Endothelial cell of umbilical vein (primary cell): Measurements from ENCODE around the gene LCP1. TPM values are rescaled to one million over a fixed set of nuclear protein-coding genes. Genes with fewer than 3 reads are reported as not detected.

ENCODE experiments used
- BruUV-seq: library from RNA; stranded (reverse); fragments of 400-500 nt; replicated peaks from 2 replicates; lab custom pipeline; 2021; lab: Mats Ljungman, UMichigan
- CTCF ChIA-PET: fragments of 300-600, 350-600 bp; sonication (Branson Sonifier 250); formaldehyde crosslinking; loops from one replicate; lab custom pipeline; 2021; ENCODE audit warnings: antibody characterized with exemption, inconsistent platforms; lab: Charles Lee
- POLR2A ChIA-PET: fragments of 300-600, 350-600 bp; sonication (Branson Sonifier 250); formaldehyde crosslinking; loops from one replicate; lab custom pipeline; 2021; ENCODE audit warnings: antibody characterized with exemption, inconsistent platforms; lab: Charles Lee
- DNase-seq: peaks from one replicate; pipeline ENCODE4 v3.0.0-alpha.2; 2011; ENCODE audit warnings: low read depth, low spot score
- FAIRE-seq: peaks from 2 replicates; lab custom pipeline; 2011; peaks lifted over from hg19 to GRCh38; lab: Jason Lieb, UNC
- H2AFZ ChIP-seq: 2 replicates; pipeline ENCODE4 v1.6.0; 2012; ENCODE audit warnings: low read depth, low read length, control low read depth, inconsistent platforms
- H3K27ac ChIP-seq: 2 replicates; pipeline ENCODE4 v1.5.1; 2011; ENCODE audit warnings: low read depth, mild to moderate bottlenecking, control low read depth, low read length, moderate library complexity; ENCODE audit not compliant: insufficient read depth
- H3K27me3 ChIP-seq, 2 experiments: 2 replicates each; pipeline versions ENCODE4 v1.6.0 to v1.6.1; 2011; ENCODE audit warnings: low read length in 2 of 2, mixed read lengths in 1 of 2; ENCODE audit not compliant: control insufficient read depth in 2 of 2, insufficient read depth in 2 of 2
- H3K36me3 ChIP-seq, 2 experiments: 2 replicates in 1 of 2; 3 replicates in 1 of 2; pipeline ENCODE4 v1.5.1; 2011; ENCODE audit warnings: low read length in 2 of 2, mild to moderate bottlenecking in 1 of 2, moderate library complexity in 1 of 2; ENCODE audit not compliant: control insufficient read depth in 2 of 2, insufficient read depth in 2 of 2; ENCODE audit errors: extremely low read depth in 1 of 2
- H3K4me1 ChIP-seq: 3 replicates; pipeline ENCODE4 v1.5.1; 2011; ENCODE audit warnings: mild to moderate bottlenecking, low read length; ENCODE audit not compliant: control insufficient read depth, insufficient read depth; ENCODE audit errors: extremely low read depth
- H3K4me2 ChIP-seq: 2 replicates; pipeline ENCODE4 v1.6.1; 2011; ENCODE audit warnings: low read length, control low read depth, mixed read lengths; ENCODE audit not compliant: insufficient read depth
- H3K4me3 ChIP-seq, 3 experiments: fragments of 200-600 bp in 1 of 3; sonication (generic), shearing (Covaris generic) in 1 of 3; replicated peaks in 1 of 3; 2 replicates each; pipeline ENCODE4 v1.5.1; 2011 to 2016; ENCODE audit warnings: control low read depth in 3 of 3, low read length in 3 of 3, mild to moderate bottlenecking in 2 of 3, inconsistent platforms in 1 of 3, low read depth in 1 of 3, moderate library complexity in 1 of 3; ENCODE audit not compliant: insufficient read depth in 1 of 3
- H3K79me2 ChIP-seq: 2 replicates; pipeline ENCODE4 v1.6.0; 2012; ENCODE audit warnings: low read length, inconsistent platforms; ENCODE audit not compliant: control insufficient read depth, insufficient read depth
- H3K9ac ChIP-seq: replicated peaks from 2 replicates; pipeline ENCODE3; 2011; ENCODE audit warnings: low read length, control low read depth; ENCODE audit not compliant: insufficient read depth; ENCODE audit errors: extremely low read depth
- H3K9me1 ChIP-seq: replicated peaks from 3 replicates; pipeline ENCODE4 v1.6.0; 2011; ENCODE audit warnings: mild to moderate bottlenecking, low read length; ENCODE audit not compliant: control insufficient read depth, insufficient read depth; ENCODE audit errors: extremely low read depth
- H3K9me3 ChIP-seq: replicated peaks from 2 replicates; pipeline ENCODE4 v1.5.1; 2012; ENCODE audit warnings: low read length, inconsistent platforms; ENCODE audit not compliant: control insufficient read depth, insufficient read depth
- H4K20me1 ChIP-seq: replicated peaks from 2 replicates; pipeline ENCODE3; 2011; ENCODE audit warnings: mild to moderate bottlenecking, low read length; ENCODE audit not compliant: control insufficient read depth, insufficient read depth; ENCODE audit errors: extremely low read depth
- CTCF ChIP-seq, 2 donors: IDR thresholded peaks; 1 replicate in 1 of 2; 2 replicates in 1 of 2; pipeline ENCODE4 v1.5.1; 2011; ENCODE audit warnings: low read length in 2 of 2, mild to moderate bottlenecking in 2 of 2, moderate library complexity in 2 of 2, control low read depth in 1 of 2, inconsistent platforms in 1 of 2, low read depth in 1 of 2; ENCODE audit not compliant: insufficient read depth in 1 of 2; ENCODE audit errors: extremely low read depth in 1 of 2
- EZH2 ChIP-seq: IDR thresholded peaks from 2 replicates; pipeline ENCODE4 v1.6.1; 2012; ENCODE audit warnings: borderline replicate concordance, low read depth, mild to moderate bottlenecking, moderate library complexity, low read length, inconsistent platforms; ENCODE audit not compliant: severe bottlenecking
- FOS ChIP-seq: IDR thresholded peaks from 2 replicates; pipeline ENCODE4 v1.6.1; 2011; ENCODE audit warnings: mild to moderate bottlenecking, low read length, moderate library complexity, borderline replicate concordance; ENCODE audit not compliant: insufficient read depth
- GATA2 ChIP-seq: IDR thresholded peaks from 2 replicates; pipeline ENCODE4 v1.7.0; 2011; ENCODE audit warnings: low read depth, mild to moderate bottlenecking, moderate library complexity, mixed read lengths, low read length; ENCODE audit not compliant: insufficient read length, insufficient read depth
- JUN ChIP-seq: IDR thresholded peaks from 2 replicates; pipeline ENCODE4 v1.6.1; 2011; ENCODE audit warnings: borderline replicate concordance, low read depth; ENCODE audit not compliant: insufficient read length, insufficient read depth
- MAX ChIP-seq: IDR thresholded peaks from 2 replicates; pipeline ENCODE4 v1.6.1; 2011; ENCODE audit not compliant: insufficient read depth, insufficient read length
- MYC ChIP-seq: IDR thresholded peaks from one replicate; pipeline ENCODE4 v1.6.1; 2011; ENCODE audit warnings: mild to moderate bottlenecking, low read depth, low read length
- POLR2A ChIP-seq: IDR thresholded peaks from 2 replicates; pipeline ENCODE4 v1.6.1; 2012; ENCODE audit warnings: low read depth, mild to moderate bottlenecking, control low read depth, low read length
- POLR2AphosphoS5 ChIP-seq: IDR thresholded peaks from 2 replicates; pipeline ENCODE4 v1.6.1; 2012; ENCODE audit warnings: low read depth, mild to moderate bottlenecking, control low read depth, low read length, moderate library complexity; ENCODE audit not compliant: insufficient read depth
- dilution Hi-C: fragments of 300-500 bp; cut with MboI; formaldehyde crosslinking; loops from one replicate; pipeline ENCODE4 v1.15.0; 2019; ENCODE audit warnings: low sequenced_read_pairs; ENCODE audit not compliant: extremely low pct_ligation_motif_present
- intact Hi-C: fragments of 100-400 bp; cut with micrococcal nuclease; formaldehyde crosslinking; loops from one replicate; pipeline ENCODE4 v1.10.0; 2022
- polyA plus RNA-seq, 4 experiments: library from polyadenylated mRNA; depleted of rRNA in 3 of 4; stranded (reverse) in 3 of 4; unstranded in 1 of 4; fragments of >200 nt; gene quantifications; 2 replicates each; pipeline versions ENCODE4 v1.2.1 to v1.2.3, GENCODE V29; 2011 to 2012; ENCODE audit warnings: missing spikeins in 1 of 4
- total RNA-seq: library from RNA; stranded (reverse); gene quantifications from 2 replicates; pipeline ENCODE4 v1.2.3, GENCODE V29; 2021

The LCP1 gene
- total and polyA plus RNA-seq, 2 donors (not counting 3 experiments of a cell fraction or from before 2014, with no cell fraction given), result 0.18 to 0.38 TPM

GRCh38 chr13:46158983-46159382, 23.0 kb downstream of the LCP1 start:
- Histone ChIP-seq H3K79me2 (no peaks in the 10 kb centered on the region), H4K20me1 (no peaks in the 10 kb centered on the region), H2AFZ (no peak overlapping the region), H3K9me3 (no peaks in the 10 kb centered on the region), H3K4me3 (no peak overlapping the region), H3K36me3 (no peaks in the 10 kb centered on the region), H3K4me2 (no peak overlapping the region), H3K9ac (no peak overlapping the region), H3K9me1 (no peaks in the 10 kb centered on the region), H3K4me1 (no peaks in the 10 kb centered on the region), H3K27ac (no peak overlapping the region), H3K27me3 (peaks cover 12 to 27% of the 10 kb centered on the region in 2 experiments)
- FAIRE-seq (no peak), DNase-seq (no peak)
- POLR2A ChIA-PET, result no interaction called here
- intact Hi-C loops, result no loop called here
- dilution Hi-C loops, result no loop called here
- no TSS peak for BruUV-seq
- CTCF ChIA-PET, result interaction anchor here (1.6 to 3.9 kb wide), 10 partner anchors 10 to 534 kb away, joined by 4 to 50 read pairs (median 14); no protein-coding TSS in a partner anchor
- TF ChIP-seq EZH2 (no peak), POLR2A (no peak), CTCF (IDR thresholded peaks at IDR 0.05; ENCODE audit: extremely low read depth in 1 of 2, insufficient read depth in 1 of 2, low read depth in 1 of 2, low read length in 2 of 2) (no peak), FOS (no peak), POLR2AphosphoS5 (no peak), MYC (no peak), GATA2 (no peak), MAX (no peak), JUN (no peak)
